HUES6 (cell line): ENCODE measurements around the gene QPCTL.

Experiments
- H3K27ac ChIP-seq: 2 replicates; pipeline ENCODE4 v1.7.0; 2013; ENCODE audit warnings: low read depth, mild to moderate bottlenecking, low read length, inconsistent platforms
- H3K27me3 ChIP-seq: 2 replicates; pipeline ENCODE4 v1.6.1; 2013; ENCODE audit warnings: low read length; ENCODE audit not compliant: control insufficient read depth, insufficient read depth
- H3K36me3 ChIP-seq: 2 replicates; pipeline ENCODE4 v1.6.1; 2013; ENCODE audit warnings: low read length; ENCODE audit not compliant: control insufficient read depth, insufficient read depth
- H3K4me1 ChIP-seq: 2 replicates; pipeline ENCODE4 v1.6.1; 2013; ENCODE audit warnings: low read length; ENCODE audit not compliant: control insufficient read depth, insufficient read depth
- H3K4me3 ChIP-seq: 2 replicates; pipeline ENCODE4 v1.5.1; 2013; ENCODE audit warnings: low read depth, low read length
- H3K9ac ChIP-seq: one replicate; pipeline ENCODE4 v1.6.1; 2013; ENCODE audit warnings: mild to moderate bottlenecking, low read length
- H3K9me3 ChIP-seq: 2 replicates; pipeline ENCODE4 v1.6.1; 2013; ENCODE audit warnings: low read depth, low read length; ENCODE audit not compliant: control insufficient read depth, insufficient read depth

Gene QPCTL

DNA sequence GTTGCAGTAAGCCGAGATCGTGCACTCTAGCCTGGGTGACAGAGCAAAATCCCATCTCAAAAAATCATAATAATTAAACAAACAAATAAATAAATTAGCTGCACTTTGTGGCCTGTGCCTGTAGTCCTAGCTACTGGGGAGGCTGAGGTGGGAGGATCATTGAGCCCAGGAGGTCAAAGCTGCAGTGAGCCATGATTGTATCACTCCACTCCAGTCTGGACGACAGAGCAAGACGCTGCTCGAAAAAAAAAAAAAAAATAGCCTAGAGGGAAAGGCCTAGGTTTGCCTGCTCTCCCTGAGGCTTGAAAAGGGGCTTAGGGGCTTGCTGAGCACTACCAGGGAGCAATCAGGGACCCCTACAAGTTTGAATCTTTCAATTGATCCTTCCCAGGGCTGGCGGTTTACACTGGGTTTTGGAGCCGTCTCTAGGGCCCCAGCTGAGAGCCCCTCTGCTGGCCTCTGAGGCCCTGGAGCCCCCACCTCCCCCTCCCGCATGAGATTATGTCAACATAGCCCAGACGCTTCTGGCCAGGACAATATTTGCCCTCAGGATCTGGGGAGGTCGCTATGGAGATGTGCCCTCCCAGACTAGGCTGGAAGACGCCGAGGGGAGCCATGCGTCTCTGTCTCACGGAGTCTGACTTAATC is 34.8 kb upstream of the QPCTL start:
- Histone ChIP-seq H3K9ac (no peak overlapping the region), H3K4me3 (no peak overlapping the region), H3K9me3 (no peaks in the 10 kb centered on the region), H3K36me3 (no peaks in the 10 kb centered on the region), H3K27me3 (no peaks in the 10 kb centered on the region), H3K27ac (no peak overlapping the region), H3K4me1 (peaks cover 10% of the 10 kb centered on the region; the same call in 1 of the 2 replicates)

- Histone ChIP-seq H3K4me3 (no peak overlapping the region), H3K9me3 (no peaks in the 10 kb centered on the region), H3K27me3 (no peaks in the 10 kb centered on the region), H3K4me1 (0 out of 2 replicates have a peak, but pooled peaks cover 5% of the 10 kb centered on the region), H3K27ac (no peak overlapping the region), H3K36me3 (no peaks in the 10 kb centered on the region), H3K9ac (no peak overlapping the region)
Observed at GRCh38 chr19:45659096-45659729, 33.3 kb upstream of the QPCTL start.

DNA sequence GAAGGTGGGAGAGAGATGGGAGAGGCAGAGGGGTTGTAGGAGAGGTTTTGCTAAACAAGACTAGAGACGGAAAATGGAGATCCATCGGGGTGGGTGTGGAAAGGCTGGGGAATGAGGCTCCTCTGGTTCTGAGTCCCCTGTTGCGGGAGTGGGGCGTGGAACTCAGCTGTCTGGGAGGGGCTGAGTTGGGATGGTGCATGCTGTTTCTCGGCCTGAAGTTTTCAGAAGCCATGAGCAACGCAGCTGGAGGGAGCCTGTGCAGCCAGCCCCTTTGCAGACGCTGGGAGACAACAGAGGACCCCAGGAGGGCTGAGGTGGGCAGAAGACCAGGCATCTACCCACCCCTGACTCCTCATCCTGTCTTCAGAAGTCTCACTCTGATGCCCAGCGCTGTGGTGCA is 31.8 kb upstream of the QPCTL start:
- Histone ChIP-seq H3K9ac (no peak overlapping the region), H3K9me3 (no peaks in the 10 kb centered on the region), H3K4me3 (no peak overlapping the region), H3K36me3 (no peaks in the 10 kb centered on the region), H3K27ac (no peak overlapping the region), H3K4me1 (0 out of 2 replicates have a peak, but pooled peaks cover 5% of the 10 kb centered on the region), H3K27me3 (no peaks in the 10 kb centered on the region)

- Histone ChIP-seq H3K27me3 (peaks cover 8% of the 10 kb centered on the region; the same call in 1 of the 2 replicates), H3K36me3 (no peaks in the 10 kb centered on the region), H3K4me3 (no peak overlapping the region), H3K27ac (no peak overlapping the region), H3K4me1 (peaks cover 9% of the 10 kb centered on the region), H3K9me3 (no peaks in the 10 kb centered on the region), H3K9ac (no peak overlapping the region)
Observed at GRCh38 chr19:45663800-45664199, 28.7 kb upstream of the QPCTL start.

GRCh38 chr19:45664575-45664974 is 27.9 kb upstream of the QPCTL start:
- Histone ChIP-seq H3K9me3 (no peaks in the 10 kb centered on the region), H3K27me3 (peaks cover 16% of the 10 kb centered on the region; the same call in 1 of the 2 replicates), H3K4me1 (peaks cover 9% of the 10 kb centered on the region), H3K36me3 (no peaks in the 10 kb centered on the region), H3K4me3 (no peak overlapping the region), H3K9ac (no peak overlapping the region), H3K27ac (no peak overlapping the region)

GRCh38 chr19:45667620-45668341 is 24.7 kb upstream of the QPCTL start, which contains the start of gene GIPR:
Gene GIPR (plus strand): TSS chr19:45668221. CDS start chr19:45669521, 1,300 bp downstream.
- H3K4me3 ChIP-seq, result peak within 1 kb of the TSS; percentile 67
- no peaks in the 10 kb centered on the region for H3K9me3 ChIP-seq
- peak within 1 kb of the TSS; percentile 21 for H3K9ac ChIP-seq
- no peaks in the 10 kb centered on the region for H3K36me3 ChIP-seq
- H3K27ac ChIP-seq, result no peak within 1 kb of the TSS
- peaks cover 32% of the 10 kb centered on the region for H3K27me3 ChIP-seq
- peaks cover 13% of the 10 kb centered on the region for H3K4me1 ChIP-seq

- H3K36me3 ChIP-seq, result no peaks in the 10 kb centered on the region
- H3K27me3 ChIP-seq, result peaks cover 32% of the 10 kb centered on the region
- no peak overlapping the region for H3K27ac ChIP-seq
- no peaks in the 10 kb centered on the region for H3K9me3 ChIP-seq
- H3K9ac ChIP-seq, result peak overlapping the region; percentile 21
- peak overlapping the region; percentile 67 for H3K4me3 ChIP-seq
- peaks cover 13% of the 10 kb centered on the region for H3K4me1 ChIP-seq
Observed at GRCh38 chr19:45668342-45668871, 24.1 kb upstream of the QPCTL start.

GRCh38 chr19:45670670-45671453 is 21.6 kb upstream of the QPCTL start:
- Histone ChIP-seq H3K9me3 (no peaks in the 10 kb centered on the region), H3K27ac (no peak overlapping the region), H3K36me3 (no peaks in the 10 kb centered on the region), H3K27me3 (peaks cover 32% of the 10 kb centered on the region), H3K4me1 (peaks cover 13% of the 10 kb centered on the region), H3K9ac (peak overlapping the region; percentile 20), H3K4me3 (peak overlapping the region; percentile 69)

DNA sequence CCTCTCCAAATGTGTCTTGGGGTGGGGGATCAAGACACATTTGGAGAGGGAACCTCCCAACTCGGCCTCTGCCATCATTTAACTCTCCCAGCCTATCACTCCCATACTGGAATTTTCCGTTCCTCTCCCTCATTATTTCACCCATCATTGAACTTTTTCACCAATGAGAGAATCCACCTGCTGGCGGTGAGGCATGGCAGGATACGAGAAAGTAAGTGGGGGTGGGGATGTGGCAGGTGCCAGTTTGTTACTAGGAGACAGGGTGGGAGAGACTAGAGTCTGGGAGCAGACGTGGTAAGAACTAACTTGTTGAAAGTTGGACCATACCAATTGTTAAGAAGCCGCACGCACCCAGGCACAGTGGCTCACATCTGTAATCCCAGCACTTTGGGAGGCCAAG is 17.5 kb upstream of the QPCTL start:
- H3K9me3 ChIP-seq, result no peaks in the 10 kb centered on the region
- H3K4me3 ChIP-seq, result no peak overlapping the region
- no peak overlapping the region for H3K9ac ChIP-seq
- H3K27me3 ChIP-seq, result peaks cover 29% of the 10 kb centered on the region
- no peaks in the 10 kb centered on the region for H3K36me3 ChIP-seq
- peaks cover 13% of the 10 kb centered on the region for H3K4me1 ChIP-seq
- H3K27ac ChIP-seq, result no peak overlapping the region

DNA sequence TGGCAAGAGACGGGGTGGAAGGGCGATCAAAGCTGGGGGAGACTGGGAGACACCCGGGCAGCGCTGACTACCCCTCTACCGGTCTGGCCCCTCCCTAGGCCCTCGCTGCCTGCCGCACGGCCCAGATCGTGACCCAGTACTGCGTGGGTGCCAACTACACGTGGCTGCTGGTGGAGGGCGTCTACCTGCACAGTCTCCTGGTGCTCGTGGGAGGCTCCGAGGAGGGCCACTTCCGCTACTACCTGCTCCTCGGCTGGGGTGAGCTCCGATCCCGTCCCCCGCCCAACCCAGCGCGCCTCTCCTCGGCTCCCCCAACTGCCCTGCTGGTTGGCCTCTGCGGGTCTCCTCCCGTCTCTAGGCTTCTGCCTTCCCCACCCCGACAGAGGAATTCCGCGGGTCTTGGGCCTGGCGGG is 15.6 kb upstream of the QPCTL start:
- Histone ChIP-seq H3K27me3 (peaks cover 17% of the 10 kb centered on the region), H3K9me3 (no peaks in the 10 kb centered on the region), H3K4me3 (peak overlapping the region; percentile 75), H3K36me3 (no peaks in the 10 kb centered on the region), H3K4me1 (peaks cover 9% of the 10 kb centered on the region; the same call in 1 of the 2 replicates), H3K27ac (no peak overlapping the region), H3K9ac (peak overlapping the region; percentile 59)
